Activated CD4-positive, alpha-beta T cell treated with anti-CD3 and anti-CD28 coated beads, Interleukin-2, amount 50 U/mL, for 16 hours (primary cell): ENCODE measurements around the gene TNKS2.
"Not testable (repeated sequence)": the region's sequence is repeated elsewhere in the genome, so short reads cannot be mapped to it uniquely, and the experiment has no call there.

Source experiments
- DNase-seq: peaks from one replicate; pipeline ENCODE4 v3.0.0-alpha.2; 2020

Gene TNKS2

DNA sequence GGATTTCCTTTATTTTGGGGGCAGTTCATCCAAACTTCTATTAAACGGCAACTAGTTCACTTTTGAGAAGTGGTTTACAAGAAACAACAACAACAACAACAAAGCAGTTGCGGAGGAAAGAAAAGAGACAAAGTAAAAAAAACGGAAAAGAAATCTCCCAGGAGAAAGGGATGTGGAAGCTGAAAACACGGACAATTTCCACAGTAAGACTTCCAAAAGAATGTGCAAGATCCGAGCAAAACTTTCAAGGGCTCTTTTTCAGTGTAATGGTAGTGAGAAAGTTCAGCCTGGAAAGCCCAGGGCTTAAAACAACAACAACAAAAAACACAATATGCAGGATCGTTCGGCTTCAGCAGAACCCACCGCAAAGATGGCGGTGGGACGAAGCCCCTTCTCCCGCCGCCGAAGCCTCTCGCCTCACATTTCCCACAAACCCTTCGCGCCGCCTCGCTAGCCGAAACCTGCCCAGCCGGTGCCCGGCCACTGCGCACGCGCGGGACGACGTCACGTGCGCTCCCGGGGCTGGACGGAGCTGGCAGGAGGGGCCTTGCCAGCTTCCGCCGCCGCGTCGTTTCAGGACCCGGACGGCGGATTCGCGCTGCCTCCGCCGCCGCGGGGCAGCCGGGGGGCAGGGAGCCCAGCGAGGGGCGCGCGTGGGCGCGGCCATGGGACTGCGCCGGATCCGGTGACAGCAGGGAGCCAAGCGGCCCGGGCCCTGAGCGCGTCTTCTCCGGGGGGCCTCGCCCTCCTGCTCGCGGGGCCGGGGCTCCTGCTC, at the start of gene TNKS2:
Gene TNKS2, plus strand, starts transcription at position 553 of the 775 bp plus-strand sequence. CDS start 265 bp downstream, outside the sequence.
- peak; percentile 96 for DNase-seq

- DNase-seq: not testable (repeated sequence)
These were observed 48.6 kb upstream of the TNKS2 start for GRCh38 chr10:91749592-91749991.

DNA sequence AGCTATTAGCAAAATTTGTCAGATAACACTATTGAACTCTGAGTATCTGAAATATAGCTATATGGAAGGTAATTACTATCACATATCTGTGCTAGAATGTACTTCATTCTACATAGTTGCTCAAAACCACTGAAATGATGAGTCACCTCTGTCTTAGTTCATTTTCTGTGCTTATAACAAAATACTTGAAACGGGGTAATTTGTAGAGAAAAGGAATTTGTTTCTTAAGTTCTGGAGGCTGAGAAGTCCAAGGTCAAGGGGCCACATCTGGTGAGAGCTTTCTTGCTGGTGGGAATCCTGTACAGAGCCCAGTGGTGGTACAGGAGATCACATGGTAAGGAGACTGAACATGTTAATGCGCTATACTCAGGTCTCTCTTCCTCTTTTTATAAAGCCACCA, 41.9 kb upstream of the TNKS2 start:
- DNase-seq: no peak

DNA sequence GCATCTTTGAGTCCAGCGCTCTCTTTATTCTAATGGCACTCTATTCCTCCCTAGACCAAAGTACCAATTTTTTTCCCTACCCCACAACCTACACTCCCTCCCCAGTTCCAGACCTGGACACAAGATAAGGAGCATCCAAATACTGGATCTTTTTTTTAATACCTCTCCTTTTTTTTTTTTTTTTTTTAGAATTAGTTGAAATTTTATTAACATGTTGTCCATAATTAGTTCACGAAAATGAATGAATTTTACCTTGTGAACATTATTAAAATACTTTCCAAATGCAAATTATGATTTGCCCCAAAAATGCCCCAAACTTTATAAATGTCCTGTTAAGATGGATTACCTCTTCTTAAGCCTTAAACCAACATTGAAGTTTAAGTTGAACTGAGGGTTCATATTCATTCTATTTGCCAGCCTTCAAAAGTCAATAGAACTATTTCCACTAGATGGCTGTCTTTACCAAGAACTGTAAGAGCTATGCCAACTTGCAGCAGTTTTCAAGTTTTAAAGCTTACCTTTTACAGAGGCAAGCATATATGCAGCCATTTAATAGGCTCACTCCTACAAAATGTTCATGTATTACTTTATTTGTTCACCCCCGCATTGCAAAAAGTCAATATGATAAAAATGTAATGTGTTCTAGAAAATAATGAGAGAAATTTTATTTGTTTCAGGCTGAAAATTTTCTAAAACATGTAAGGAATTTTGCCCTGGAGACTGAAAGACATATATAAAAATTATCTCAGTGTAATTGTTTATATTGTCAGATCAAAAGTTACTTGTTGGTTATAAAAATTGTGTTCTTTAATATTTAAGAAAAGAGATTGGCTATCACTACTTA, 39.7 kb upstream of the TNKS2 start:
- DNase-seq: peak; percentile 57

- peak; percentile 16 for DNase-seq
These were observed 38.6 kb upstream of the TNKS2 start for GRCh38 chr10:91759581-91759986.

- DNase-seq: no peak
These were observed 36.5 kb upstream of the TNKS2 start for GRCh38 chr10:91761721-91762120.

DNA sequence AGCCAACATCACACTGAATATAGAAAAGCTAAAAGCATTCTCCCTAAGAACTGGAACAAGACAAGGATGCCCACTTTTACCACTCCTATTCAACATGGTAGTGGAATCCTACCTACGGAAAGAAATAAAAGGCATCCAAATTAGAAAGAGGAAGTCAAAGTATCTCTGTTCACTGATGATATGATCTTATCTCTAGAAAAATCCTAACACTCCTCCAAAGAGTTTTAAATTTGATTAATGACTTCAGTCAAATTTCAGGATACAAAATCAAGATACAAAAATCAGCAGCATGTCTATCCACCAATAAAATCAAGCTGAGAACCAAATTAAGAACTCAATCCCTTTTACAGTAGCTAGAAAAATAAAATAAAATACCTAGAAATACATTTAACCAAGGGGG, 35.3 kb upstream of the TNKS2 start:
- no peak for DNase-seq

- no peak for DNase-seq
These were observed 31.6 kb upstream of the TNKS2 start for GRCh38 chr10:91766676-91767075.

DNA sequence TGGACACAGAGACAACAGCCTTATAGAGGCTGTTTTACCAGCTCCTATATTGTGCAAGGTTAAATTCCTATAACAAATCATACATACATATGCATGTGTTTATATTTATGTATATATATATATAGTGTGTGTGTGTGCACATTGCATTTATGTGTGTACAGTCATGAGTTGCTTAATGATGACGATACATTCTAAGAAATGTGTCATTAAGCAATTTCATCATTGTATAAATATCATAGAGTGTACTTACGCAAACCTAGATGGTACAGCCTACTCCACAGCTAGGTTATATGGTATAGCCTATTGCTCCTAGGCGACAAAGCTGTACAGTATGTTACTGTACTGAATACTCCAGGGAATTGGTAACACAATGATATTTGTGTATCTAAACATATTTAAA, 30.1 kb upstream of the TNKS2 start:
- no peak for DNase-seq

- no peak for DNase-seq
These were observed 26.3 kb upstream of the TNKS2 start for GRCh38 chr10:91771907-91772306.

GRCh38 chr10:91772461-91772860, 25.8 kb upstream of the TNKS2 start:
- DNase-seq: no peak

DNA sequence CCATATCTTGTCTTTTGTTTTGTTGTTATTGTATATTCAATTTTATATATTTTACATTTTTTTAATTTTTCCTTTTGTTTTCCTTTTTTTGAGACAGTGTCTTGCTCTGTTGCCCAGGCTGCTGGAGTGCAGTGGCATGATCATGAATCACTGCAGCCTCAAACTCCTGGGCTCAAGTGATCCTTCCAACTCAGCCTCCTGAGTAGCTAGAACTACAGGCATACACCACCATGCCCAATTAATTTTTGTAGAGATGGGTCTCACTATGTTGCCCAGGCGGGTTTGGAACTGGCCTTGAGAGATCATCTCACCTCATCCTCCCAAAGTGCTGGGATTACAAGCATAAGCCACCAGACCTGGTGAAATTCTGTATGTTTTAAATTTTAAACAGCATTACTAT, 25.4 kb upstream of the TNKS2 start:
- no peak for DNase-seq

DNA sequence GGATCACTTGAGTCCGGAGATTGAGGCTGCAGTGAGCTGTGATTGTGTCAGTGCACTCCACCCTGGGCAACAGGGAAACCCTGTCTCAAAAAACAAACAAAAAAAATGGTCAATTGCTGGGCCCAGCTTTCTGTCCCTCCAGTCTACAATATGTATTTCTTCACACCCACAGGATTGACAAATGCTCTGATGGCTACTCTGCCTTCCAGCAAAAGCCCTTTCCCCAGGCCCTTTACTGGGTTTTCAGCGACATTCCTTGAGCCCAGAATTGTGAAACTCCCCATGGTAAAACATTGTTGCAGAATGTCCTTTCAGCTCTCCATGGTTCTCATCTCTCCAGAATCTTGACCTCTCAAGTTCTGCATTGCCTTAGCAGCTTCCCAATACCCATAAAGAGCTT, 23.7 kb upstream of the TNKS2 start:
- DNase-seq: no peak

DNA sequence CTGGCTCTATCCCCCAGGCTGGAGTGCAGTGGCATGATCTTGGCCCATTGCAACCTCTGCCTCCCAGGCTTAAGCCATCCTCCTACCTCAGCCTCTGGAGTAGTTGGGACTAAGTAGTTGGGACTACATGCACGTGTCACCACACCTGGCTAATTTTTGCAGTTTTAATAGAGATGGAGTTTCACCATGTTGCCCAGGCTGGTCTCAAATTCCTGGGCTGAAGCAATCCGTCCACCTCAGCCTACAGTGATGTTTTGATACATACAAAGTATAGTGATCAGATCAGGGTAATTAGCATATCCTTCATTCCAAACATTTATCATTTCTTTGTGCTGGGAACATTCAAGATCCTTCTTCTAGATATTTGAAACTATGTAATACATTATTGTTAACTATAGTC, 22.5 kb upstream of the TNKS2 start:
- DNase-seq: no peak

- DNase-seq: no peak
These were observed 22.0 kb upstream of the TNKS2 start for GRCh38 chr10:91776266-91776665.

DNA sequence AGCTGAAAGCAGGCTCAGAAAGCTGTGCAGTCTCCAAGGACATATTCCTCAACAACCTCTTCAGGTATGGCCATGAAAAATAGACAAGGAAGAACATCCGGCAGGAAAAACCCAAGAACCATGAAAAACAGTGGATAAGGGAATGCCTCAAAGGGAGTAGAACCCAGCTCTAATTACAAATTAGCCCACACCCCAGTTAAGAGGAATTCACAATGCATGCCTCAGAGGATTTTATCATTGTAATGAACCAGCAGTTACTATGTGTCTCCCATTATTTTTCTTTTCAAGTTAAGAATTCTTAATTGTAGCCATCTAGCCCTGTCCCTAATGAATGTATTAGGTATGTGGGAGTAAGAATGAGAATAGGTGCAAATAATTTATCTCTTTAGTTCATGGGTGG, 19.7 kb upstream of the TNKS2 start:
- no peak for DNase-seq

GRCh38 chr10:91779011-91779605, 19.1 kb upstream of the TNKS2 start:
- DNase-seq: no peak

- no peak for DNase-seq
These were observed 15.7 kb upstream of the TNKS2 start for GRCh38 chr10:91782539-91782938.

GRCh38 chr10:91785830-91786229, 12.4 kb upstream of the TNKS2 start:
- no peak for DNase-seq

GRCh38 chr10:91787258-91787657, 11.0 kb upstream of the TNKS2 start:
- DNase-seq: no peak

DNA sequence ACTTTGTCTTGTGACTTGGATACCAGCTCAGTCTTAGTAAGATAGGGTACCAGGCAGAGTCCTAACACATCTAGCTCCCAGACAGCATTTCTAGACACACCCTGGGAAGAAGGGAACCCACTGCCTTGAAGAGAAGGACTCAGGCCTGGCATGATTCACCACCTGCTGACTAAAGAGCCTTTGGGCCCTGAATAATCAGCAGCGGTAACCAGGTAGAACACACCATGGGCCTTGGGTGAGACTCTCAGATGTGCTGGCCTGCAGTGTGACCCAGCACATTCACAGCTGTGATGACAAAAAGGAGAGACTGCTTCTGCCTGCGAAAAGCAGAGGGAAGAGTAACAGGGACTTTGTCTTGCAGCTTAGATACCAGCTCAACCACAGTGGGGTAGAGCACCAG, 10.4 kb upstream of the TNKS2 start:
- no peak for DNase-seq

GRCh38 chr10:91788527-91788926, 9.7 kb upstream of the TNKS2 start:
- no peak for DNase-seq

- peak; percentile 85 for DNase-seq
These were observed 1.7 kb upstream of the TNKS2 start for GRCh38 chr10:91796331-91797047.
